GM20000 (cell line): Measurements from ENCODE around the gene FAM114A1.
A peak's percentile ranks its signal among the peaks of the same experiment; 100 is the strongest.

Experiments
- DNase-seq: peaks from one replicate; pipeline ENCODE4 v3.0.0; 2012; ENCODE audit warnings: low spot score
- TF ChIP-seq, protein P1 (sequence below): IDR thresholded peaks from 2 replicates; pipeline ENCODE4 v1.5.1; 2012; ENCODE audit warnings: mild to moderate bottlenecking, control low read depth; ENCODE audit errors: extremely low read depth, missing control alignments

The FAM114A1 gene

GRCh38 chr4:38967260-38968095 lies 99.9 kb downstream of the FAM114A1 start:
- no peak for DNase-seq
- TF ChIP-seq, protein P1, sequence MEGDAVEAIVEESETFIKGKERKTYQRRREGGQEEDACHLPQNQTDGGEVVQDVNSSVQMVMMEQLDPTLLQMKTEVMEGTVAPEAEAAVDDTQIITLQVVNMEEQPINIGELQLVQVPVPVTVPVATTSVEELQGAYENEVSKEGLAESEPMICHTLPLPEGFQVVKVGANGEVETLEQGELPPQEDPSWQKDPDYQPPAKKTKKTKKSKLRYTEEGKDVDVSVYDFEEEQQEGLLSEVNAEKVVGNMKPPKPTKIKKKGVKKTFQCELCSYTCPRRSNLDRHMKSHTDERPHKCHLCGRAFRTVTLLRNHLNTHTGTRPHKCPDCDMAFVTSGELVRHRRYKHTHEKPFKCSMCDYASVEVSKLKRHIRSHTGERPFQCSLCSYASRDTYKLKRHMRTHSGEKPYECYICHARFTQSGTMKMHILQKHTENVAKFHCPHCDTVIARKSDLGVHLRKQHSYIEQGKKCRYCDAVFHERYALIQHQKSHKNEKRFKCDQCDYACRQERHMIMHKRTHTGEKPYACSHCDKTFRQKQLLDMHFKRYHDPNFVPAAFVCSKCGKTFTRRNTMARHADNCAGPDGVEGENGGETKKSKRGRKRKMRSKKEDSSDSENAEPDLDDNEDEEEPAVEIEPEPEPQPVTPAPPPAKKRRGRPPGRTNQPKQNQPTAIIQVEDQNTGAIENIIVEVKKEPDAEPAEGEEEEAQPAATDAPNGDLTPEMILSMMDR, result no peak

- TF ChIP-seq, protein P1, result no peak
- no peak for DNase-seq
Observed at GRCh38 chr4:38968668-38969067, 101.1 kb downstream of the FAM114A1 start.

DNA sequence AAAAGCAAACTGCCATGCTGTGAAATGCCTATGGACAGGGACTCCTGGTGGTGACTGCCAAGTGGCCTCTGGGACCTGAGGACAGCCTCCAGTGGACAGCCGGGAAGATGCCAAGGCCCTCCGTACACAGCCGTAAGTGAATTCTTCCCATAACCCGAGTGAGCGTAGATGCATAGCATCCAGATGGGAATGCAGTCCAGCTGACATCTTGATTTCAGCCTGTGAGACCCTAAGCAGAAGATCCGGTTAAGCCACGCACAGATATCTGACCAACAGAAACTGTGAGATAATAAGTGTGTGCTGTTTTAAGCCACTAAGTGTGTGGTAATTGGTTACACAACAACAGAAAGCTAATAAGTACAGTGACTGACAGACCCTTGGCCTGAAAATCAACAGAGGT lies 108.7 kb downstream of the FAM114A1 start:
- TF ChIP-seq, protein P1, result no peak
- no peak for DNase-seq

DNA sequence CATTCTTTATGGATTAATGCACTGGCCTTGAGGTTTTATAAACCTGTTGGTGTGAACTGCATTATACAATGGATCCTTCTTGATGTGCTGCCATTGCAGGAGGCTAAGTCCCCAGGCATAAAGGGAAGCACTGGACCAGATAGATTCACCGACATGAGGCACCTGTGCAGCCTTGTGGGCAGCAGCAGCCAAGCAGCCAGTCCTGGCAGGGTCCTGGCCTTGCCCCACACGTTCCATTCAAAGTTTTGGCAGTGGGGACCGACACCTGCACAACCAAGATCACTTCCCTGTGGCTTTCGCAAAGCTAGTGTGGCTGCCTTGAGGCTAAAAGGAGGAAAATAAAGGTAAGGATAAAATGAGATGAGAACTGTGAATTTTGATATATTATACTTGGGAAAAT lies 111.5 kb downstream of the FAM114A1 start:
- no peak for DNase-seq
- TF ChIP-seq, protein P1, result no peak

DNA sequence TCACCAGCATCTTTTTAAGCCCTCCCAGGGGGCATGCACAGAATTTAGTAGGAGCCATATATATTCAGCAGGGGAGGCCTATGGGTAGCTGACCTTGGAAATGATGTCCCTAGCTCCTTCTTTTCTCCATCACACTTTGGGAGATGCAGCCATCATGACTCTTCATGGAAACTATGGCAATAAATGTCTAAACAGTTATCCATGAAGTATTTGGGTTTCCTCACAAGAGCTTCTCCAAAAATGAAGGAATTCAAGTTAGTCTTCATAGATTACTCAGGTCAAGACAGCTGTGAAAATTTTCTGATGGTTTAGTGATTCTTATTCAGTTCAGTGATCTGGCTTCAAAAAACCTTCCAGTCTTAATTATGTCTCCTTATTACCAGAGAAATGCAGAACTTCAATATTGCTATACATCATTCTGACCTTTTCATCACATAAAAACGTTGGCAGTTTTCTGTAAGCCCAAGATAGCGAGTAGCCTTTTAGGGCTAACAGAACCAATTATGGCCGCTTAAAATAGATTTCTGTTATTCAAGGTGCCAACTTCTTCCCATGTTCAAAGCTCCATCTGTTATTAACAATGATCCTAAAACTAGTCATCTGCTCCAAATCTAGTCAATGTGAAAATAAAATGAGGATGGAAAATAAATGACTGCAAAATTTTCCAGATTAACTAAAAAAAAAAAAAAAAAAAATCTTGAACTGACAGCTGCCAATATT lies 112.1 kb downstream of the FAM114A1 start:
- DNase-seq, result no peak
- TF ChIP-seq, protein P1, result no peak

- peak; percentile 38 for DNase-seq
- TF ChIP-seq, protein P1, result no peak
Observed at GRCh38 chr4:38980903-38981676, 113.5 kb downstream of the FAM114A1 start.
